ENCODE results near the gene HOXB4. TPM values are rescaled to one million over a fixed set of nuclear protein-coding genes. Genes with fewer than 3 reads are reported as not detected.
A peak's percentile ranks its signal among the peaks of the same experiment; 100 is the strongest.

HOXB4 gene
- total RNA-seq, 2 experiments from 2014 or later = 5.3 to 6.4 TPM

GRCh38 chr17:48555258-48556228 is 22.6 kb downstream of the HOXB4 start:
- peaks cover 17% of the 10 kb centered on the region for H3K27me3 Mint-ChIP-seq
- no peaks in the 10 kb centered on the region for H3K9me3 Mint-ChIP-seq
- peak overlapping the region; percentile 78 for H3K4me3 Mint-ChIP-seq
- ATAC-seq (ENCODE audit: low read depth) = peak; percentile 45
- POLR2A ChIA-PET = interaction anchor here (0.9 to 1.2 kb wide), 3 partner anchors 22 to 64 kb away, joined by 3 to 4 read pairs (median 3); no protein-coding TSS in a partner anchor
- H3K36me3 Mint-ChIP-seq = peaks cover 5% of the 10 kb centered on the region
- H3K27ac Mint-ChIP-seq = peak overlapping the region; percentile 63
- H3K4me1 Mint-ChIP-seq = peaks cover 12% of the 10 kb centered on the region
- DNase-seq = no peak

GRCh38 chr17:48554412-48555257 is 23.5 kb downstream of the HOXB4 start:
- ATAC-seq (ENCODE audit: low read depth) = no peak
- POLR2A ChIA-PET = interaction anchor here (0.9 to 1.2 kb wide), 3 partner anchors 23 to 63 kb away, joined by 3 to 4 read pairs (median 3); no protein-coding TSS in a partner anchor
- peak overlapping the region; percentile 63 for H3K27ac Mint-ChIP-seq
- H3K27me3 Mint-ChIP-seq = peaks cover 17% of the 10 kb centered on the region
- H3K4me3 Mint-ChIP-seq = peak overlapping the region; percentile 78
- peaks cover 10% of the 10 kb centered on the region for H3K36me3 Mint-ChIP-seq
- no peaks in the 10 kb centered on the region for H3K9me3 Mint-ChIP-seq
- no peak for DNase-seq
- H3K4me1 Mint-ChIP-seq = peaks cover 12% of the 10 kb centered on the region

GRCh38 chr17:48553826-48554225 is 24.3 kb downstream of the HOXB4 start:
- Mint-ChIP-seq H3K4me1 (peaks cover 14% of the 10 kb centered on the region), H3K36me3 (peaks cover 12% of the 10 kb centered on the region), H3K27me3 (peaks cover 17% of the 10 kb centered on the region), H3K9me3 (no peaks in the 10 kb centered on the region), H3K27ac (no peak overlapping the region), H3K4me3 (no peak overlapping the region)
- ATAC-seq (ENCODE audit: low read depth) = no peak
- DNase-seq = no peak
- POLR2A ChIA-PET = interaction anchor here (1.1 kb wide), 1 partner anchor 48 kb away, joined by 3 read pairs; no protein-coding TSS in a partner anchor

- POLR2A ChIA-PET = no interaction called here
- H3K27ac Mint-ChIP-seq = no peak overlapping the region
- H3K4me3 Mint-ChIP-seq = no peak overlapping the region
- peaks cover 12% of the 10 kb centered on the region for H3K36me3 Mint-ChIP-seq
- DNase-seq (no peak), ATAC-seq (ENCODE audit: low read depth) (no peak)
- H3K27me3 Mint-ChIP-seq = peaks cover 12% of the 10 kb centered on the region
- no peaks in the 10 kb centered on the region for H3K9me3 Mint-ChIP-seq
- peaks cover 18% of the 10 kb centered on the region for H3K4me1 Mint-ChIP-seq
These were observed 25.0 kb downstream of the HOXB4 start for GRCh38 chr17:48553190-48553547.

GRCh38 chr17:48552466-48553189 is 25.5 kb downstream of the HOXB4 start:
- DNase-seq (no peak), ATAC-seq (ENCODE audit: low read depth) (no peak)
- peaks cover 12% of the 10 kb centered on the region for H3K36me3 Mint-ChIP-seq
- no peak overlapping the region for H3K4me3 Mint-ChIP-seq
- POLR2A ChIA-PET = no interaction called here
- H3K9me3 Mint-ChIP-seq = no peaks in the 10 kb centered on the region
- peaks cover 23% of the 10 kb centered on the region for H3K4me1 Mint-ChIP-seq
- peaks cover 12% of the 10 kb centered on the region for H3K27me3 Mint-ChIP-seq
- H3K27ac Mint-ChIP-seq = no peak overlapping the region

- no peak for ATAC-seq (ENCODE audit: low read depth)
- POLR2A ChIA-PET = no interaction called here
- DNase-seq = no peak
- Mint-ChIP-seq H3K27ac (no peak overlapping the region), H3K4me1 (peaks cover 29% of the 10 kb centered on the region), H3K36me3 (peaks cover 12% of the 10 kb centered on the region), H3K4me3 (no peak overlapping the region), H3K27me3 (peaks cover 12% of the 10 kb centered on the region), H3K9me3 (no peaks in the 10 kb centered on the region)
These were observed 26.3 kb downstream of the HOXB4 start for GRCh38 chr17:48551596-48552465.

GRCh38 chr17:48551214-48551555 is 27.0 kb downstream of the HOXB4 start:
- POLR2A ChIA-PET = no interaction called here
- ATAC-seq (ENCODE audit: low read depth) (no peak), DNase-seq (no peak)

GRCh38 chr17:48550502-48551213 is 27.5 kb downstream of the HOXB4 start:
- Mint-ChIP-seq H3K27me3 (peaks cover 4% of the 10 kb centered on the region), H3K27ac (no peak overlapping the region), H3K9me3 (no peaks in the 10 kb centered on the region), H3K4me1 (peaks cover 31% of the 10 kb centered on the region), H3K4me3 (no peak overlapping the region), H3K36me3 (peaks cover 12% of the 10 kb centered on the region)
- no peak for ATAC-seq (ENCODE audit: low read depth)
- no peak for DNase-seq
- POLR2A ChIA-PET = no interaction called here

More at GRCh38 chr17:48551214-48551555, 27.0 kb downstream of the HOXB4 start:
- Mint-ChIP-seq H3K27ac (no peak overlapping the region), H3K27me3 (peaks cover 9% of the 10 kb centered on the region), H3K9me3 (no peaks in the 10 kb centered on the region), H3K36me3 (peaks cover 12% of the 10 kb centered on the region), H3K4me1 (peaks cover 31% of the 10 kb centered on the region), H3K4me3 (no peak overlapping the region)

GRCh38 chr17:48549914-48550501 is 28.1 kb downstream of the HOXB4 start:
- Mint-ChIP-seq H3K4me3 (no peak overlapping the region), H3K36me3 (peaks cover 12% of the 10 kb centered on the region), H3K27ac (no peak overlapping the region), H3K27me3 (peaks cover 4% of the 10 kb centered on the region), H3K4me1 (peaks cover 32% of the 10 kb centered on the region), H3K9me3 (no peaks in the 10 kb centered on the region)
- ATAC-seq (ENCODE audit: low read depth) = no peak
- no peak for DNase-seq
- POLR2A ChIA-PET = no interaction called here

- Mint-ChIP-seq H3K27ac (no peak overlapping the region), H3K27me3 (peaks cover 2% of the 10 kb centered on the region), H3K36me3 (peaks cover 12% of the 10 kb centered on the region), H3K4me1 (peaks cover 31% of the 10 kb centered on the region), H3K4me3 (no peak overlapping the region), H3K9me3 (no peaks in the 10 kb centered on the region)
- ATAC-seq (ENCODE audit: low read depth) (no peak), DNase-seq (no peak)
- POLR2A ChIA-PET = no interaction called here
These were observed 28.9 kb downstream of the HOXB4 start for GRCh38 chr17:48549281-48549630.

GRCh38 chr17:48548523-48549280 is 29.4 kb downstream of the HOXB4 start:
- Mint-ChIP-seq H3K27ac (peak overlapping the region; percentile 84), H3K4me1 (peaks cover 33% of the 10 kb centered on the region), H3K4me3 (peak overlapping the region; percentile 74), H3K9me3 (no peaks in the 10 kb centered on the region), H3K36me3 (peaks cover 13% of the 10 kb centered on the region), H3K27me3 (peaks cover 8% of the 10 kb centered on the region)
- POLR2A ChIA-PET = no interaction called here
- no peak for ATAC-seq (ENCODE audit: low read depth)
- no peak for DNase-seq

Data from activated naive CD8-positive, alpha-beta T cell treated with anti-CD3 and anti-CD28 coated beads, Interleukin-2, amount 10 ng/mL, durations not matched to agents 7 days and 5 days (primary cell).